Spleen (tissue), 11 donors: ENCODE measurements around the gene CFAP99. TPM values are rescaled to one million over a fixed set of nuclear protein-coding genes. Genes with fewer than 3 reads are reported as not detected.

Experiments
- DNase-seq: peaks from one replicate; pipeline ENCODE4 v3.0.0-alpha.2; 2020
- H3K27ac ChIP-seq, 8 donors: fragments of 200-600 bp; sonication (generic) in 7 of 8; 1 replicate in 4 of 8; 2 replicates in 4 of 8; pipeline versions ENCODE4 v1.5.0 to v1.8.0; 2016 to 2021; ENCODE audit warnings: inconsistent platforms in 4 of 8, mild to moderate bottlenecking in 4 of 8, moderate library complexity in 1 of 8
- H3K27me3 ChIP-seq, 7 donors: fragments of 200-600 bp; sonication (generic) in 6 of 7; replicated peaks in 1 of 7; 1 replicate in 4 of 7; 2 replicates in 3 of 7; pipeline versions ENCODE4 v1.5.0 to v1.8.0; 2016 to 2021; ENCODE audit warnings: inconsistent platforms in 3 of 7, mild to moderate bottlenecking in 1 of 7
- H3K36me3 ChIP-seq, 6 donors: fragments of 200-600 bp; sonication (generic) in 5 of 6; 1 replicate in 4 of 6; 2 replicates in 2 of 6; pipeline versions ENCODE4 v1.5.0 to v1.8.0; 2016 to 2021; ENCODE audit warnings: inconsistent platforms in 2 of 6
- H3K4me1 ChIP-seq, 6 donors: fragments of 200-600 bp; sonication (generic) in 5 of 6; 1 replicate in 3 of 6; 2 replicates in 3 of 6; pipeline versions ENCODE4 v1.5.0 to v1.8.0; 2016 to 2021; ENCODE audit warnings: inconsistent platforms in 3 of 6
- H3K4me3 ChIP-seq, 8 donors: fragments of 200-600 bp; sonication (generic) in 7 of 8; 1 replicate in 4 of 8; 2 replicates in 4 of 8; pipeline versions ENCODE4 v1.5.0 to v1.8.0; 2016 to 2021; ENCODE audit warnings: inconsistent platforms in 4 of 8, mild to moderate bottlenecking in 4 of 8, moderate library complexity in 2 of 8
- H3K9me3 ChIP-seq, 8 donors: fragments of 200-600 bp; sonication (generic) in 7 of 8; 1 replicate in 4 of 8; 2 replicates in 4 of 8; pipeline versions ENCODE4 v1.5.0 to v1.8.0; 2016 to 2021; ENCODE audit warnings: inconsistent platforms in 4 of 8
- CTCF ChIP-seq, 11 experiments: fragments of 200-600 bp in 7 of 11; fragments of 450-650 bp in 4 of 11; sonication (generic) in 4 of 11; IDR thresholded peaks in 8 of 11; conservative IDR thresholded peaks in 3 of 11; 1 replicate in 7 of 11; 2 replicates in 4 of 11; pipeline versions ENCODE4 v1.4.0 to v1.8.0; 2016 to 2021; ENCODE audit warnings: antibody characterized with exemption in 11 of 11, inconsistent platforms in 4 of 11, mild to moderate bottlenecking in 1 of 11
- POLR2A ChIP-seq, 3 donors: fragments of 450-650 bp; IDR thresholded peaks; one replicate each; pipeline ENCODE4 v1.5.1; 2017; ENCODE audit warnings: antibody characterized with exemption in 3 of 3, mild to moderate bottlenecking in 1 of 3
- POLR2AphosphoS5 ChIP-seq, 3 donors: sonication (generic); formaldehyde crosslinking; IDR thresholded peaks; one replicate each; pipeline ENCODE4 v1.5.1; 2017; ENCODE audit warnings: antibody characterized with exemption in 3 of 3
- WGBS, 5 donors: extraction: QIAGEN DNeasy Blood & Tissue Kit in 3 of 5; methylation state at CpG; one replicate each; pipeline versions ENCODE4 v1.1.5 to v1.1.7; 2013 to 2018; 5-methylcytosine and 5-hydroxymethylcytosine counted together
- intact Hi-C: fragments of 100-400 bp; cut with DNase I; formaldehyde crosslinking; loops from one replicate; pipeline ENCODE4 v1.15.0; 2023; ENCODE audit warnings: low total_unique reads
- polyA plus RNA-seq, 3 donors: library from polyadenylated mRNA; stranded (reverse); fragments of 200-250 nt; gene quantifications; one replicate each; pipeline ENCODE4 v1.2.1, GENCODE V29; 2013
- total RNA-seq, 7 donors: library from RNA; depleted of rRNA in 3 of 7; stranded (reverse); fragments of >200 nt in 3 of 7; fragmentation: NEBNext Ultra II Directional in 4 of 7; extraction: Animal tissue kit (Norgen Biotek cat#: 25700) in 4 of 7; gene quantifications; one replicate each; pipeline versions ENCODE4 v1.1.0 to v1.2.1, GENCODE V29; 2016 to 2021
- donor health status: healthy with polysubstance abuse.
- donor health status: DM: no; HTN: no; CAD: no; lungs with moderate emphysema.
- donor health status: DM: no; HTN: no; CAD: no.
- donor health status: Bipolar disorder and iron deficiency.
- donor health status: healthy.
- donor health status: DM: no; HTN: no; CAD: no.
- donor health status: DM: yes; HTN: yes; CAD: no.

The CFAP99 gene
- total and polyA plus RNA-seq, 10 donors: 0.13 to 0.22 TPM; not detected in 8

GRCh38 chr4:2413821-2414610, 4.7 kb upstream of the CFAP99 start:
- TF ChIP-seq POLR2AphosphoS5 (IDR thresholded peaks at IDR 0.05) (no peak), CTCF (IDR thresholded peaks at IDR 0.05 in 8 of 11, conservative IDR thresholded peaks at IDR 0.05 in 3 of 11) (no peak), POLR2A (IDR thresholded peaks at IDR 0.05) (no peak)
- no peaks in the 10 kb centered on the region for H3K9me3 ChIP-seq
- WGBS, 5 donors: 48 to 58% (median 53%) methylated on average over 10 to 14 of the region's 14 CpGs
- peak overlapping the region; percentile 69 to 89 (median 81) for H3K27ac ChIP-seq
- H3K4me1 ChIP-seq: peaks cover 37 to 77% (median 71%) of the 10 kb centered on the region in 6 donors
- H3K27me3 ChIP-seq: peaks cover 0 to 40% (median 19%) of the 10 kb centered on the region in 7 donors
- DNase-seq: peak; percentile 79
- H3K4me3 ChIP-seq: peak overlapping the region in 3 of 8 donors; percentile 29 to 61 (median 35)
- intact Hi-C loops: loop anchor here (10.0 kb wide), 1 partner anchor 149 kb away; the partner anchor contains the start of gene MXD4
- H3K36me3 ChIP-seq: no peaks in the 10 kb centered on the region

GRCh38 chr4:2415213-2415612, 3.5 kb upstream of the CFAP99 start:
- intact Hi-C loops: loop anchor here (10.0 kb wide), 1 partner anchor 150 kb away; the partner anchor contains the start of gene MXD4
- peak overlapping the region in 4 of 8 donors; percentile 55 to 87 (median 83) for H3K27ac ChIP-seq
- no peaks in the 10 kb centered on the region for H3K36me3 ChIP-seq
- WGBS, 5 donors: 86 to 93% (median 90%) methylated on average over 3 of the region's 3 CpGs
- no peaks in the 10 kb centered on the region for H3K9me3 ChIP-seq
- H3K4me3 ChIP-seq: no peak overlapping the region
- no peak for DNase-seq
- H3K27me3 ChIP-seq: peaks cover 0 to 51% (median 26%) of the 10 kb centered on the region in 7 donors
- no peak for TF ChIP-seq CTCF (IDR thresholded peaks at IDR 0.05 in 8 of 11, conservative IDR thresholded peaks at IDR 0.05 in 3 of 11)
- no peak for TF ChIP-seq POLR2AphosphoS5 (IDR thresholded peaks at IDR 0.05)
- no peak for TF ChIP-seq POLR2A (IDR thresholded peaks at IDR 0.05)
- H3K4me1 ChIP-seq: peaks cover 43 to 88% (median 78%) of the 10 kb centered on the region in 6 donors

GRCh38 chr4:2415881-2416563, 2.7 kb upstream of the CFAP99 start:
- Histone ChIP-seq H3K27ac (peak overlapping the region in 6 of 8 donors; percentile 35 to 87 (median 61)), H3K27me3 (peaks cover 0 to 60% (median 29%) of the 10 kb centered on the region in 7 donors), H3K36me3 (no peaks in the 10 kb centered on the region), H3K9me3 (no peaks in the 10 kb centered on the region), H3K4me1 (peaks cover 43 to 85% (median 76%) of the 10 kb centered on the region in 6 donors), H3K4me3 (peak overlapping the region in 6 of 8 donors; percentile 62 to 94 (median 72))
- TF ChIP-seq POLR2A (IDR thresholded peaks at IDR 0.05) (no peak), CTCF (IDR thresholded peaks at IDR 0.05 in 8 of 11, conservative IDR thresholded peaks at IDR 0.05 in 3 of 11) (no peak), POLR2AphosphoS5 (IDR thresholded peaks at IDR 0.05) (no peak)
- 46 to 61% (median 55%) methylated on average over 17 of the region's 17 CpGs for WGBS, 5 donors
- intact Hi-C loops: loop anchor here (10.0 kb wide), 1 partner anchor 151 kb away; the partner anchor contains the start of gene MXD4
- peak; percentile 38 for DNase-seq
